HG02610 (cell line): ENCODE results near the gene DDO.

Source experiments
- ATAC-seq: cut with Tn5 transposase; IDR thresholded peaks from one replicate; pipeline ENCODE4 v1.9.1; 2021; ENCODE audit warnings: mild to moderate bottlenecking, moderate library complexity; ENCODE audit not compliant: unreplicated experiment

Gene DDO

DNA sequence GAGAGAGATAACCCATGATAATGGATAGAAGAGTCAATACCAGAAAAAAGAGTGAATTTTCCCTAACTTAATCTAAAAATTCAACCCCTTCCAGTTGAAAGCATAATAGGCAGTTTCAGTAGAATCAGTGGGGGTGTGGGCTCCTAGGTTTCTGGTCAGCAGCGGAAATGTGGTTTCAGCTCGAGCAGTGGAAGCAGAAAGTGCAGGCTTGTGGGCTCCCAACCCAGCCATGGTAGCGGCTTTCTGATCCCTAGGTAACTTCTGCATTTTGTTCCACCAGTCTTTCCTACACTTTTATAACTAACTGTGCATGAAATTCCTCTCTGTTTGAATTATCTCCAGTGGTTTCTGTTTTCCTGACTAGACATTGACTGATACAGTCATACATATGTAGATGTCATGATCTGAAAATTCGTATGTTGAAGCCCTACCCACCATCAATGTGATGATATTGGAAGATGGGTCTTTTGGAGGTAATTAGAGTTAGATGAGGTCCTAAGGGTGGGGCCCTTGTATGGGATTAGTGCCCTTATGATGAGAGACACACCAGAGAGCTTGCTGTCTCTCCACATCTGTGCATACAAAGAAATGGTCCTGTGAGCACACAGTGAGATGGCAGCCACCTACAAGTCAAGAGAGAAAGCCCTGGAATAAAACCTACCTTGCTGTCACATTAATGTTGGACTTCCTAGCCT lies 6.5 kb upstream of the DDO start:
- no peak for ATAC-seq

DNA sequence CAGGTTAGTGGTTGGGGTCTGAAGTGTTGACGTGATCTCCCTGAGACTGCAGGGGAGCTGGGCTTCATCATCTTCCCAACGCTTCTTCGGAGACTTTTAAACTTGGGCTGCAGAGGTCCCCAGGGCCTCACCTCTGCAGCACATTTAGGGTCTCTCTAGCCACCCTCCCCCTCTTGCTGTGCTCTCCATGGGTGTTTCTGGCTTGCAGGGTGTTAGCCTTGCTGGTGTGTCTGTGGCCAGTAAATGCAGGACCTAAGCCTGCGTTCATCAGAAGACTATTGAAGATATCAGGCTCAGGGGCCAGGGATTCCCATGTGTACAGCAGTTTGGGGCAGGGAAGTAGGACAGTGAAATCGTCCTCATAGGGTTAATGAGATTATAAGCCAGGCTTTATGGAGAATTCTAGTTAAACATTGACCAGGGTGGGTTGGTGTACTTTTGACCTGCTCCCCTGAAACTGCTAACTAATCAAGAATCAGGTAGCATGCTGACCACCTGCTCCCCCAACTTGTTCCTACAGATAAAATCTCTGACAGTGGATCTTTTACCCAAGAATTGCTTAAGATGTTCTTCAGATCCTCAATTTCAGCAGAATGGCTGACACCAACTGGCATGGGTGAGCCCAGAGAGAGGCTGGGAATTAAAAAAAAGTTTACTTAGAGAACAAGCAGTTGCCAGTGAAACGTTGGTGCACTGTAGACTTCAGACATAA lies 3.8 kb upstream of the DDO start:
- no peak for ATAC-seq

GRCh38 chr6:110418594-110418993 lies 3.2 kb upstream of the DDO start:
- no peak for ATAC-seq

GRCh38 chr6:110414669-110415068 lies 706 bp downstream of the DDO start:
- no peak for ATAC-seq

DNA sequence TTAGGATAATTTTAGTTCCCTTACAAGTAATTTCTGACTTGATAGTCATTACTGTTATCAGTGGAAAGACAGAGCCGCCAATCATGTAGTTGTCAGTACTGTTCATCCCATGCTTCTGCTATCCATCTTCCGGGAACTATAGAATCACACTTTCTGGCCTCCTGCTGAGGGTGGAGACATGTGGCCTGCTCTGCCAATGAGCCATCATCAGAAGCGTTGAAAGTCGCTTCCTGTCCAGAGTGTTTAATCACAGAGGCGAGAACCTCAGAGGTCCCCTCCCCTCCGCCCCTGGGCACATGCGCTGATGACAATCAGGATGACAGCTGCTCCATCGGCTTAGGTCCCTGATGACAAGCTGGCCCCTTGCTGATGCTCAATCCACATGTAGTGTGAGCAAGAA lies 3.0 kb downstream of the DDO start:
- ATAC-seq: no peak

- ATAC-seq: no peak
These were observed 4.9 kb downstream of the DDO start for GRCh38 chr6:110410511-110410910.

- ATAC-seq: no peak
These were observed 5.6 kb downstream of the DDO start for GRCh38 chr6:110409794-110410193.

DNA sequence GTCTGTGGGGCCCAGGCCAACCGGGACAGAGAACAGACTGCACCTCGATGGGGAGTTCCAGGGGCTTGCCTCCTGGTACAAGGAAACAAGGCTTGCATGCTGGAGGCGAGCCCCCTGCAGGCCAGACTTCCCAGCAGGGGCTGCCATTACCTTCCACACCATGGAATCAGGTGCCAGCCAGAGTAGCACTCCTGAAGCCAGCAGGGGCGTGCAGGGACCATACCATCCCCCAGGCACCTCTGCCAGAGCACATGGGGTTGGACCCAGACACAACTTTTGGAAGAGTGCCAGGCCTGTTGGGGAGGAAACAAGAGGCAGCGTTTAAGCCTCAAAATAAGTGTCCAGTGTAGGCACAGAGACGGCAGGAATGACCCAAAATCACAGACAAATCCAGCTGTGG lies 6.5 kb downstream of the DDO start:
- no peak for ATAC-seq

- no peak for ATAC-seq
These were observed 10.8 kb downstream of the DDO start for GRCh38 chr6:110404607-110405006.

- ATAC-seq: no peak
These were observed 13.7 kb downstream of the DDO start for GRCh38 chr6:110401585-110402176.

GRCh38 chr6:110400208-110400607 lies 15.2 kb downstream of the DDO start:
- no peak for ATAC-seq

GRCh38 chr6:110399219-110400071 lies 15.9 kb downstream of the DDO start:
- ATAC-seq: no peak

DNA sequence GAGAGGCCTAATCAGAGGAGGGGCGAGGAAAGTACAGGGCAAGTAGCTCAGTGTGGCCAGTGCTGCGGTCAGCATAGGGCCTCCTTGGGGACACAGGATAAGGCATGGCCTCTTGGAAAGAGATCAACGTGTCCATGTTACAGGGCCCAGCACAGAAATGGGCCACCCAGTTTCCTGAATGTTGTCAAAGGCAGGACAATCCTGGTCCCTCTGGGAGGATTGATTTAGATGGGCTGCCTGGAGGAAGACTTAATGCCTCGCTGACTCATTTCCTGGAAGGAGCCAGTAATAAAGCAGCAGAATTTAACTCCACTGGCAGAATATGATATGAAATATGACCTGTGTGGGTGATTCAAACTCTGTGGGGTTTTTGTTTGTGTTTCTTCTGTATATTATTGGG lies 16.6 kb downstream of the DDO start:
- ATAC-seq: no peak

DNA sequence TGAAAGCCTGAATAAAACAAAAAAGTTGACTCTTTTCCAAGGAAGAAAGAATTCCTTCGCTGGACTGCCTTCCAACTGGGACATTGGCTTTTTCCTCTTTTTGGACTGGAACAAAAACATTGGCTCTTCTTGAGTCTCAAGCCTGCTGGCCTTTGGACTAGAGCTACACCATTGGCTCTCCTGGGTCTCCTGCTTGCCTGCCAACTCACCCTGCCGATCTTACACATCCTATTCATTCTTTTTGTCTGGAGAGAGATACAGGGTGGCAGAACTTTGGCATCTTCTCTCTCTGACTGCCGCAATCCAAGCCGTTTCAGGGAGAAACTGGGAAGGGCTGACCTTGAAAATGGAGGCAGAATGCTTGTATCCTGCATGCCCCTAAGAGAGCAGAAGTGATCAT lies 20.2 kb downstream of the DDO start:
- ATAC-seq: no peak

GRCh38 chr6:110394409-110394808 lies 21.0 kb downstream of the DDO start:
- no peak for ATAC-seq

- no peak for ATAC-seq
These were observed 22.6 kb downstream of the DDO start for GRCh38 chr6:110392727-110393126.

DNA sequence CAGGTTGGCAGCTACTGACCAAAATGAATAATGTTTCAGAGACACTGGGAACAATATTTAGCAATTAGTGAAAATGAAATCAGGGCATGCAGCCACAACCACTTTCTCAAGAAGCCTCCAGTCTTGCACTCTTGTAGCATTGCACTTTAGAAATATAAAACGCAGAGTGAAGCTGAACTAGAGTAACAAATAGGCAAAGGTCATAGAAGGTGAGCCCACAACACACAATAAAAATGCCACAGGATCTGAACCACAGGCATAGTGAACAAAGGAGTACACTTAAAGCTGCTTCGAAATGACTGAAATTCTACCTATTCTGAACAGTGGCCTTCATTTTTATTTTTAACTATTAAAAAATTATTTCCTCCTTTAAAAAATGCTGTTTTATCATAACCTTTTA lies 25.0 kb downstream of the DDO start:
- no peak for ATAC-seq

GRCh38 chr6:110389689-110390382 lies 25.5 kb downstream of the DDO start:
- no peak for ATAC-seq

- ATAC-seq: no peak
These were observed 27.4 kb downstream of the DDO start for GRCh38 chr6:110387986-110388385.

DNA sequence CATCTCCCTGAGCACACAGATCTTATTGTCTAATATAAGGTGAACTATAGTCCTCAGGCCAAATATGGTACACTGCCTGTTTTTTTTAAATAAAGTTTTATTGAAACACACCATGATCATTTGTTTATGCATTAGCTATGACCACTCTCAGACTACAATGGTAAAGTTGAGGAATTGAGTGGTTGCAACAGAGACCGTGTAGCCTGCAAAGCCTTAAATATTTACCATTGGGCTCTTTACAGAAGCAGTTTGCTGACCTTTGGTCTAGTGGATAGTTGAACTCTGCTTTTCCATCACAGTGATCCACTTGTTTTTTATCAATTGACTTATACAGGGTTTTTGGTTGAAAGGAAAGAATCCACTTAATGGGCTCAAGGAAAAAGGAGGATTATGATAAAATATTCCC lies 29.9 kb downstream of the DDO start:
- ATAC-seq: no peak

GRCh38 chr6:110378552-110378951 lies 36.8 kb downstream of the DDO start:
- ATAC-seq: no peak
